CD14-positive monocyte (primary cell): ENCODE results near the gene HPS5. TPM values are rescaled to one million over a fixed set of nuclear protein-coding genes. Genes with fewer than 3 reads are reported as not detected.

ENCODE experiments used
- DNase-seq, 3 donors: peaks; one replicate each; pipeline ENCODE4 v3.0.0-alpha.2; 2011 to 2022
- H2AFZ ChIP-seq: 2 replicates; pipeline ENCODE4 v1.6.0; 2012; ENCODE audit warnings: mild to moderate bottlenecking, low read depth, low read length, inconsistent platforms; ENCODE audit not compliant: insufficient read depth, poor library complexity, severe bottlenecking
- H3K27ac ChIP-seq, 2 donors: 1 replicate in 1 of 2; 2 replicates in 1 of 2; pipeline ENCODE4 v1.5.1; 2012 to 2013; ENCODE audit warnings: low read length in 2 of 2, control low read depth in 1 of 2, inconsistent platforms in 1 of 2, low read depth in 1 of 2, mild to moderate bottlenecking in 1 of 2
- H3K27me3 ChIP-seq, 2 donors: one replicate each; pipeline versions ENCODE4 v1.6.0 to v1.6.1; 2011 to 2013; ENCODE audit warnings: low read length in 2 of 2; ENCODE audit not compliant: control insufficient read depth in 2 of 2, insufficient read depth in 2 of 2
- H3K36me3 ChIP-seq, 2 donors: replicated peaks in 1 of 2; 1 replicate in 1 of 2; 2 replicates in 1 of 2; pipeline versions ENCODE4 v1.5.1 to v1.6.1; 2012 to 2013; ENCODE audit warnings: low read length in 2 of 2, control low read depth in 1 of 2, inconsistent platforms in 1 of 2, mild to moderate bottlenecking in 1 of 2; ENCODE audit not compliant: insufficient read depth in 2 of 2, control insufficient read depth in 1 of 2
- H3K4me1 ChIP-seq, 2 donors: 1 replicate in 1 of 2; 2 replicates in 1 of 2; pipeline versions ENCODE4 v1.5.1 to v1.6.1; 2012 to 2013; ENCODE audit warnings: low read length in 2 of 2, control low read depth in 1 of 2, inconsistent platforms in 1 of 2, mild to moderate bottlenecking in 1 of 2, moderate library complexity in 1 of 2; ENCODE audit not compliant: insufficient read depth in 2 of 2, control insufficient read depth in 1 of 2
- H3K4me2 ChIP-seq: replicated peaks from 2 replicates; pipeline ENCODE3; 2012; ENCODE audit warnings: low read length, moderate library complexity, mild to moderate bottlenecking; ENCODE audit not compliant: poor library complexity, severe bottlenecking; ENCODE audit errors: extremely low read depth
- H3K4me3 ChIP-seq, 3 experiments: fragments of 200-600 bp in 1 of 3; sonication (generic) in 1 of 3; replicated peaks in 1 of 3; 1 replicate in 2 of 3; 2 replicates in 1 of 3; pipeline ENCODE4 v1.5.1; 2011 to 2013; ENCODE audit warnings: low read length in 3 of 3, mild to moderate bottlenecking in 3 of 3, control low read depth in 2 of 3, low read depth in 2 of 3, inconsistent platforms in 1 of 3, moderate library complexity in 1 of 3
- H3K79me2 ChIP-seq: 2 replicates; pipeline ENCODE4 v1.6.0; 2012; ENCODE audit warnings: mild to moderate bottlenecking, control low read depth, inconsistent platforms, low read length, moderate library complexity; ENCODE audit not compliant: insufficient read depth
- H3K9ac ChIP-seq: 2 replicates; pipeline ENCODE4 v1.6.0; 2017; ENCODE audit warnings: low read length, mild to moderate bottlenecking; ENCODE audit not compliant: insufficient read depth, poor library complexity, severe bottlenecking
- H3K9me3 ChIP-seq, 2 donors: replicated peaks in 1 of 2; 1 replicate in 1 of 2; 2 replicates in 1 of 2; pipeline versions ENCODE4 v1.5.1 to v1.6.1; 2012 to 2013; ENCODE audit warnings: low read length in 2 of 2, control low read depth in 1 of 2; ENCODE audit not compliant: control insufficient read depth in 1 of 2, insufficient read depth in 1 of 2
- H4K20me1 ChIP-seq: 2 replicates; pipeline ENCODE4 v1.6.0; 2012; ENCODE audit warnings: mild to moderate bottlenecking, low read length, control low read depth, moderate library complexity; ENCODE audit not compliant: insufficient read depth
- H3K27ac Mint-ChIP-seq, 7 donors: one replicate each; pipeline ENCODE4 v1.8.0; 2020; ENCODE audit warnings: mild to moderate bottlenecking in 7 of 7, mixed read lengths in 7 of 7, moderate library complexity in 6 of 7, inconsistent platforms in 2 of 7
- H3K27me3 Mint-ChIP-seq, 3 donors: one replicate each; pipeline ENCODE4 v1.8.0; 2021 to 2022; ENCODE audit warnings: low read depth in 3 of 3, mild to moderate bottlenecking in 3 of 3, mixed read lengths in 3 of 3, moderate library complexity in 3 of 3, inconsistent platforms in 1 of 3
- H3K36me3 Mint-ChIP-seq, 2 donors: one replicate each; pipeline ENCODE4 v1.8.0; 2020; ENCODE audit warnings: mixed read lengths in 2 of 2, inconsistent platforms in 1 of 2, mild to moderate bottlenecking in 1 of 2
- H3K4me1 Mint-ChIP-seq: one replicate; pipeline ENCODE4 v1.8.0; 2020; ENCODE audit warnings: mild to moderate bottlenecking, mixed read lengths
- H3K4me3 Mint-ChIP-seq, 2 donors: one replicate each; pipeline ENCODE4 v1.8.0; 2020; ENCODE audit warnings: mild to moderate bottlenecking in 2 of 2, mixed read lengths in 2 of 2, moderate library complexity in 1 of 2
- H3K9me3 Mint-ChIP-seq, 7 donors: one replicate each; pipeline ENCODE4 v1.8.0; 2020 to 2022; ENCODE audit warnings: mixed read lengths in 7 of 7, mild to moderate bottlenecking in 6 of 7, moderate library complexity in 6 of 7, inconsistent platforms in 2 of 7
- CTCF ChIP-seq: fragments of 200-600 bp; IDR thresholded peaks from one replicate; pipeline ENCODE4 v1.8.0; 2022; ENCODE audit warnings: antibody characterized with exemption, mild to moderate bottlenecking
- WGBS: methylation state at CpG from one replicate; pipeline ENCODE4 v1.1.5; 2013; ENCODE audit warnings: missing lambda C conversion rate; ENCODE audit not compliant: insufficient coverage; 5-methylcytosine and 5-hydroxymethylcytosine counted together
- intact Hi-C, 2 donors: fragments of 100-400 bp; cut with micrococcal nuclease; formaldehyde crosslinking; loops; one replicate each; pipeline versions ENCODE4 v1.15.0 to v1.15.1; 2023
- polyA plus RNA-seq, 3 donors: library from polyadenylated mRNA; depleted of rRNA in 1 of 3; unstranded in 2 of 3; stranded (reverse) in 1 of 3; fragments of 300-500 nt in 2 of 3; fragments of >200 nt in 1 of 3; fragmentation: Illumina TruSeq in 2 of 3; gene quantifications; 1 replicate in 2 of 3; 2 replicates in 1 of 3; pipeline ENCODE4 v1.2.3, GENCODE V29; 2012 to 2021

HPS5 gene
- polyA plus RNA-seq, 3 donors = 11.4 to 17.7 (median 12.9) TPM

- Histone ChIP-seq H3K9me3 (peaks cover 0 to 6% of the 10 kb centered on the region in 2 donors), H3K36me3 (no peaks in the 10 kb centered on the region), H3K27me3 (no peaks in the 10 kb centered on the region), H3K4me3 (no peak within 1 kb of the TSS), H3K79me2 (no peaks in the 10 kb centered on the region), H3K9ac (no peak within 1 kb of the TSS), H3K27ac (peak within 1 kb of the TSS in 1 of 2 donors; percentile 61), H3K4me2 (no peak within 1 kb of the TSS), H4K20me1 (no peaks in the 10 kb centered on the region), H2AFZ (peak within 1 kb of the TSS; percentile 8), H3K4me1 (peaks cover 10 to 13% of the 10 kb centered on the region in 2 donors)
- 63% methylated on average over 5 of the region's 8 CpGs for WGBS
- Mint-ChIP-seq H3K4me1 (peaks cover 31% of the 10 kb centered on the region), H3K27ac (peak within 1 kb of the TSS in 6 of 7 donors; percentile 16 to 83 (median 74)), H3K9me3 (peaks cover 0 to 5% (median 3%) of the 10 kb centered on the region in 7 donors), H3K4me3 (no peak within 1 kb of the TSS), H3K27me3 (peaks cover 0 to 8% (median 2%) of the 10 kb centered on the region in 3 donors), H3K36me3 (no peaks in the 10 kb centered on the region)
- intact Hi-C loops = no loop called here
- TF ChIP-seq CTCF = no peak
- DNase-seq = no peak
These were observed 56.0 kb downstream of the HPS5 start, which contains the start of gene SAA1 for GRCh38 chr11:18265949-18266348. Gene SAA1 (plus strand): TSS chr11:18266264. CDS start chr11:18266888, 624 bp downstream.

GRCh38 chr11:18264677-18265555 is 57.0 kb downstream of the HPS5 start:
- Histone ChIP-seq H3K79me2 (no peaks in the 10 kb centered on the region), H3K9ac (no peak overlapping the region), H2AFZ (no peak overlapping the region), H3K4me2 (no peak overlapping the region), H3K27me3 (peaks cover 0 to 2% of the 10 kb centered on the region in 2 donors), H3K36me3 (no peaks in the 10 kb centered on the region), H4K20me1 (no peaks in the 10 kb centered on the region), H3K9me3 (peaks cover 0 to 6% of the 10 kb centered on the region in 2 donors), H3K27ac (peak overlapping the region in 1 of 2 donors; percentile 61), H3K4me1 (peaks cover 10 to 13% of the 10 kb centered on the region in 2 donors), H3K4me3 (no peak overlapping the region)
- Mint-ChIP-seq H3K4me3 (no peak overlapping the region), H3K9me3 (peaks cover 0 to 5% (median 3%) of the 10 kb centered on the region in 7 donors), H3K27me3 (peaks cover 0 to 6% (median 2%) of the 10 kb centered on the region in 3 donors), H3K4me1 (peaks cover 31% of the 10 kb centered on the region), H3K36me3 (no peaks in the 10 kb centered on the region), H3K27ac (peak overlapping the region; percentile 16 to 83 (median 73))
- intact Hi-C loops = no loop called here
- TF ChIP-seq CTCF = no peak
- no CpG with 5 or more reads among the region's 1 CpG for WGBS
- no peak for DNase-seq
